Left ventricle myocardium inferior (tissue), 1 donor: Measurements from ENCODE around the gene SPINK5. TPM values are rescaled to one million over a fixed set of nuclear protein-coding genes. Genes with fewer than 3 reads are reported as not detected.

Source experiments
- DNase-seq: peaks from one replicate; pipeline ENCODE4 v3.0.0-alpha.2; 2020
- H3K27ac ChIP-seq: fragments of 200-600 bp; replicated peaks from 2 replicates; pipeline ENCODE4 v1.8.0; 2021
- H3K27me3 ChIP-seq: fragments of 200-600 bp; 2 replicates; pipeline ENCODE4 v1.8.0; 2021; ENCODE audit warnings: low read depth
- H3K36me3 ChIP-seq: fragments of 200-600 bp; 2 replicates; pipeline ENCODE4 v1.8.0; 2021
- H3K4me1 ChIP-seq: fragments of 200-600 bp; 2 replicates; pipeline ENCODE4 v1.8.0; 2021
- H3K4me3 ChIP-seq: fragments of 200-600 bp; 2 replicates; pipeline ENCODE4 v1.8.0; 2021; ENCODE audit warnings: mild to moderate bottlenecking, moderate library complexity
- H3K9me3 ChIP-seq: fragments of 200-600 bp; replicated peaks from 2 replicates; pipeline ENCODE4 v1.8.0; 2021
- intact Hi-C: fragments of 100-400 bp; cut with micrococcal nuclease; formaldehyde crosslinking; loops from one replicate; pipeline ENCODE4 v1.11.0; 2022
- total RNA-seq: library from RNA; stranded (reverse); fragmentation: NEBNext Ultra II Directional; extraction: Animal tissue kit (Norgen Biotek cat#: 25700); gene quantifications from one replicate; pipeline ENCODE4 v1.2.1, GENCODE V29; 2021
- TF ChIP-seq, protein P1 (sequence below): fragments of 200-600 bp; IDR thresholded peaks from 2 replicates; pipeline ENCODE4 v1.8.0; 2021; ENCODE audit warnings: antibody characterized with exemption, mild to moderate bottlenecking, borderline replicate concordance
- donor health status: DM: no; HTN: yes; CAD: no; lungs with severe emphysema.

The SPINK5 gene
- total RNA-seq, 1 donor from 2014 or later, result 0.47 TPM

DNA sequence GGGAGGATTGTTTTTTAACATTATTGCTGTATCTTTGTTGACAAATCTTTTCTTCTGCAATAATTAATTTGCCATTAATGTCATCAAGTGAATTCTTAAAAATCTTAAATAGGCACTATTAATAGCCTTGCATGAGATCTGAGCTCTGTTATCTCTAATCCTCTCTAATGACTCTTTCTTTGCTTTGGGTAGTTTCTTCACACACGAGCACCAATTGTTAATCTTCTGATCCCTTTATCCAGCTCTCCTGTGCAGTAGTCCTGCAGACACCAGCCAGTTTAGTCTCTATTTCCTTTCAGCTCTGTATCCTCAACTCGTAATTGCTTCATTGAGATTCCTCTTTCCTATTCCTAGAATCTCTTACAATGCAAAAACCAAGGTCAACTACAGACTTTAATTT lies 112.7 kb downstream of the SPINK5 start:
- no peaks in the 10 kb centered on the region for H3K9me3 ChIP-seq
- no peak for DNase-seq
- H3K4me1 ChIP-seq, result no peaks in the 10 kb centered on the region
- H3K36me3 ChIP-seq, result no peaks in the 10 kb centered on the region
- TF ChIP-seq, protein P1, sequence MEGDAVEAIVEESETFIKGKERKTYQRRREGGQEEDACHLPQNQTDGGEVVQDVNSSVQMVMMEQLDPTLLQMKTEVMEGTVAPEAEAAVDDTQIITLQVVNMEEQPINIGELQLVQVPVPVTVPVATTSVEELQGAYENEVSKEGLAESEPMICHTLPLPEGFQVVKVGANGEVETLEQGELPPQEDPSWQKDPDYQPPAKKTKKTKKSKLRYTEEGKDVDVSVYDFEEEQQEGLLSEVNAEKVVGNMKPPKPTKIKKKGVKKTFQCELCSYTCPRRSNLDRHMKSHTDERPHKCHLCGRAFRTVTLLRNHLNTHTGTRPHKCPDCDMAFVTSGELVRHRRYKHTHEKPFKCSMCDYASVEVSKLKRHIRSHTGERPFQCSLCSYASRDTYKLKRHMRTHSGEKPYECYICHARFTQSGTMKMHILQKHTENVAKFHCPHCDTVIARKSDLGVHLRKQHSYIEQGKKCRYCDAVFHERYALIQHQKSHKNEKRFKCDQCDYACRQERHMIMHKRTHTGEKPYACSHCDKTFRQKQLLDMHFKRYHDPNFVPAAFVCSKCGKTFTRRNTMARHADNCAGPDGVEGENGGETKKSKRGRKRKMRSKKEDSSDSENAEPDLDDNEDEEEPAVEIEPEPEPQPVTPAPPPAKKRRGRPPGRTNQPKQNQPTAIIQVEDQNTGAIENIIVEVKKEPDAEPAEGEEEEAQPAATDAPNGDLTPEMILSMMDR, result no peak
- no peak overlapping the region for H3K4me3 ChIP-seq
- H3K27ac ChIP-seq, result no peak overlapping the region
- intact Hi-C loops, result loop anchor here (5.0 kb wide), 1 partner anchor 196 kb away; no protein-coding TSS in a partner anchor
- H3K27me3 ChIP-seq, result no peaks in the 10 kb centered on the region

DNA sequence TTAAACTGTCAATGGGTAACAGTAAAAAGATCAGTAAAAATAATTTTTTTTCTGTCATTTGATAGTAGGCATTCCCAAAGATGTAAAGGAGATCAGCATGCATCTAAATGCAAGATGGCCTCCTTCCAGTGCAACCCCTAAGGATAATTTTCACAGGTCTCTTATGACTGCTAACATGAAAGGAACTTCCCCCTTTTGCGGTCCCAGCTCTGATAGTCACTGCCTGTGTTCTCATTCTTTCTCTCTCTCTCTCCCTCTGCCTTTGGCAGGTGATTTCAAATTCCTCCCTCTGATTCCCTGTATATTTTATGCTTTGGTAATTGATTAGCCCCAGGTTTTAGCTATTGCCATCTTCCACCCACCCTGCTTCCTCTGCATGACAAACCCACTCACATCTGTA lies 113.4 kb downstream of the SPINK5 start:
- TF ChIP-seq, protein P1, result no peak
- no peaks in the 10 kb centered on the region for H3K4me1 ChIP-seq
- H3K36me3 ChIP-seq, result no peaks in the 10 kb centered on the region
- H3K27ac ChIP-seq, result no peak overlapping the region
- H3K27me3 ChIP-seq, result no peaks in the 10 kb centered on the region
- H3K9me3 ChIP-seq, result no peaks in the 10 kb centered on the region
- DNase-seq, result no peak
- no peak overlapping the region for H3K4me3 ChIP-seq
- intact Hi-C loops, result loop anchor here (5.0 kb wide), 1 partner anchor 195 kb away; no protein-coding TSS in a partner anchor

DNA sequence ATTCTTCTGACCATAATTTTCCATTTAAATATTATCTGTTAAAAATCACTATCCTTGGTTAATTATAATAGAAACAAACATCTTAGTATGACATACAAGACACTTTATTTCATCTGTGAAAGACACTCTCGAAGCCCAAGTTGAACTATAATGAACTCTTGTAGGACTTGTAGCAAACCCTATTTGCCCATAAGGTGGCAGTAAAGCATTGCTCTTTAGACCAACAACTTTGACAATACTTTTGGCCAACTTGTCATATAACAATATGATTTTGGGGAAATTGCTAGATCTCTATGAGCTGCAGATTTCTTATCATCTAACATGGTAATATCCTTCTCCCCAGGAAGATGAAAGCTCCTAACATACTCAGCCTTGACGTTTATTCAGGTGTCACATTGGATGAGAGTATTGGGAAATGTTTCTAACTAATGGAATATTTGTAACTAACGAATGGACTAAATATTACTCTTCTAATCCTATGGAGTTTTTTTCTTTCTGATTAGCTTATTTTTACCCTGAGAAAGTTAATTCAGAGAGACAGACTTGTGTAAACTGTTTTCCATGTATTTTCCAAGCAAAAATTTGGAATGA lies 115.5 kb downstream of the SPINK5 start:
- Histone ChIP-seq H3K27me3 (no peaks in the 10 kb centered on the region), H3K4me3 (no peak overlapping the region), H3K4me1 (no peaks in the 10 kb centered on the region), H3K36me3 (no peaks in the 10 kb centered on the region), H3K9me3 (no peaks in the 10 kb centered on the region), H3K27ac (no peak overlapping the region)
- intact Hi-C loops, result loop anchor here (2.0 to 5.0 kb wide), 2 partner anchors 193 to 551 kb away; no protein-coding TSS in a partner anchor
- TF ChIP-seq, protein P1, result peak; percentile 84
- DNase-seq, result no peak

DNA sequence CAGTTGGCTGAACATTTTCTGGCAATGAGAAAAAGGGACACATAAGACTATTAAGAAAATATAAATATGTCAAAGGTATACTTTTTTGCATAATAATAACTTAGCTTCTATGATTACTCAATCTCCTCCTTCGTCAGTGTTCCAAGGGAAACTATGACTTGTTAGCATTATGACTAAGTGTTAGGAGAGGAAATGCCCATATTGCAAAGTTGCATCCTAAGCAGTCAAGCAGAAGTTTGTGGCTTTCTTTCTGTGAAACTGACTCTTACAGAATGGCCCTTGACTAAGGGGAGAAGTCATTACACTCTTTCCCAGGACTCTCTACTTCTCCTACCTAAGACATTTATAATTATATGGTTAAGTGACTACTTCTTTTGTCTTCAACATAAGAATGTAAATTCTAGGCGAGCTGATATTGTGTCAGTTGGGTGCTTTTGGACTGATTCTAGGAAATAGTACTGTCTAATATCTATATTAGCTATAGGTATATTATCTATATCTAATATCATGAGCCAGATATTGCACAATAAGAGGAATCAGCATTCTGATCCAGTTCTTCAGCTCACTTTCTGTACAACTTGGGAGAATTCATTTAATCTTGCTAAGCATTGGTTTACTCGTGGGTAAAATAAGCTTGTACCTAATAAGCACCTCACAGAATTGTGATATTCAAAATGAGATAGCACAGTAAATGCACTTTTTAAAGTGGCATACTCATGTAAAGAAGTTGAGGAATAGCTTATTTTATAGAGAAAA lies 122.6 kb downstream of the SPINK5 start:
- no peak overlapping the region for H3K27ac ChIP-seq
- H3K4me3 ChIP-seq, result no peak overlapping the region
- TF ChIP-seq, protein P1, result no peak
- H3K36me3 ChIP-seq, result no peaks in the 10 kb centered on the region
- no peaks in the 10 kb centered on the region for H3K27me3 ChIP-seq
- no peaks in the 10 kb centered on the region for H3K9me3 ChIP-seq
- H3K4me1 ChIP-seq, result no peaks in the 10 kb centered on the region
- intact Hi-C loops, result no loop called here
- no peak for DNase-seq

Other genes starting within 250 kb of the SPINK5 start
- 1.2 TPM for gene SPINK1, start 232.3 kb upstream of the SPINK5 start, total RNA-seq
- not detected for gene SCGB3A2, start 185.3 kb upstream of the SPINK5 start, total RNA-seq
- 12.0 TPM for gene C5orf46, start 157.4 kb upstream of the SPINK5 start, total RNA-seq
- gene SPINK14, start 104.6 kb downstream of the SPINK5 start, total RNA-seq, result not detected
- not detected for gene SPINK6, start 139.1 kb downstream of the SPINK5 start, total RNA-seq
- not detected for gene MARCOL, start 174.5 kb downstream of the SPINK5 start, total RNA-seq
- gene SPINK13, start 204.8 kb downstream of the SPINK5 start, total RNA-seq, result not detected
- gene SPINK7, start 248.4 kb downstream of the SPINK5 start, total RNA-seq, result not detected